ENCODE results near the gene PCSK7. TPM values are rescaled to one million over a fixed set of nuclear protein-coding genes. Genes with fewer than 3 reads are reported as not detected.
A peak's percentile ranks its signal among the peaks of the same experiment; 100 is the strongest.

Gene PCSK7
- total and polyA plus RNA-seq, 2 experiments from 2014 or later, result 25.9 to 33.0 TPM

DNA sequence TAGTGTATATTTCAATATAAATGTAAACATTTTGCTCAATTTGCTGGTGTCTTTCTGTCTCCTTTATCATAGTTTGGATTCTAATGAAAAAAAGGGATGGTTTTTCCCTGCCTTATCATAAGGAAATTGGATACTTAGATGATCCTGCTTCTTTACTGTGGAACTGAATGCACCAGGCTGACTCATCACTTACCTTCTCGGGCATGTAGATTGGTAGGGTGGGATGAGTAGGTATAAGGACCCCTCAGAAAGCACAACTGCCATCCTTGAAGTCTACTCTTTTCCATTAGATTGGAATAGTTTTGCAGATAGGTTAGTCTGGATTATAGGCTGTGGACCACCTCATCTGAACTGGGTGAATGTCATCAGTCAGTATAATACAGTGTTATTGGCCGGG is 60.9 kb downstream of the PCSK7 start:
- TF ChIP-seq EZH2 (IDR thresholded peaks at IDR 0.05; ENCODE audit: borderline replicate concordance) (no peak), EZH2phosphoT487 (IDR thresholded peaks at IDR 0.05; ENCODE audit: low read depth, severe bottlenecking, unreplicated experiment) (no peak)
- TF ChIP-seq, protein P1, sequence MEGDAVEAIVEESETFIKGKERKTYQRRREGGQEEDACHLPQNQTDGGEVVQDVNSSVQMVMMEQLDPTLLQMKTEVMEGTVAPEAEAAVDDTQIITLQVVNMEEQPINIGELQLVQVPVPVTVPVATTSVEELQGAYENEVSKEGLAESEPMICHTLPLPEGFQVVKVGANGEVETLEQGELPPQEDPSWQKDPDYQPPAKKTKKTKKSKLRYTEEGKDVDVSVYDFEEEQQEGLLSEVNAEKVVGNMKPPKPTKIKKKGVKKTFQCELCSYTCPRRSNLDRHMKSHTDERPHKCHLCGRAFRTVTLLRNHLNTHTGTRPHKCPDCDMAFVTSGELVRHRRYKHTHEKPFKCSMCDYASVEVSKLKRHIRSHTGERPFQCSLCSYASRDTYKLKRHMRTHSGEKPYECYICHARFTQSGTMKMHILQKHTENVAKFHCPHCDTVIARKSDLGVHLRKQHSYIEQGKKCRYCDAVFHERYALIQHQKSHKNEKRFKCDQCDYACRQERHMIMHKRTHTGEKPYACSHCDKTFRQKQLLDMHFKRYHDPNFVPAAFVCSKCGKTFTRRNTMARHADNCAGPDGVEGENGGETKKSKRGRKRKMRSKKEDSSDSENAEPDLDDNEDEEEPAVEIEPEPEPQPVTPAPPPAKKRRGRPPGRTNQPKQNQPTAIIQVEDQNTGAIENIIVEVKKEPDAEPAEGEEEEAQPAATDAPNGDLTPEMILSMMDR (IDR thresholded peaks at IDR 0.05; ENCODE audit: poor library complexity), result no peak
- Histone ChIP-seq H2AFZ (no peak overlapping the region), H3K4me3 (no peak overlapping the region), H3K9me2 (replicated peaks; ENCODE audit: insufficient read depth) (no peaks in the 10 kb centered on the region), H3K9me3 (ENCODE audit: low read depth) (no peaks in the 10 kb centered on the region), H3K27ac (peak overlapping the region; percentile 70), H3K27me3 (no peaks in the 10 kb centered on the region), H4K20me1 (ENCODE audit: insufficient read depth, poor library complexity, severe bottlenecking) (peaks cover 7% of the 10 kb centered on the region), H3K79me2 (peaks cover 9% of the 10 kb centered on the region), H3K36me3 (replicated peaks; ENCODE audit: insufficient read depth, low read depth) (no peaks in the 10 kb centered on the region), H3K4me1 (ENCODE audit: insufficient read depth) (peaks cover 17% of the 10 kb centered on the region), H3K4me2 (no peak overlapping the region)
- 82% methylated on average over 2 of the region's 2 CpGs for WGBS (ENCODE audit: low lambda C conversion rate, missing lambda C conversion rate)
- no peak for DNase-seq (ENCODE audit: low spot score)

- H3K9me2 ChIP-seq (replicated peaks; ENCODE audit: insufficient read depth), result no peaks in the 10 kb centered on the region
- peaks cover 17% of the 10 kb centered on the region for H3K4me1 ChIP-seq (ENCODE audit: insufficient read depth)
- peaks cover 9% of the 10 kb centered on the region for H3K79me2 ChIP-seq
- WGBS (ENCODE audit: low lambda C conversion rate, missing lambda C conversion rate), result 91% methylated on average over 9 of the region's 9 CpGs
- H3K27ac ChIP-seq, result no peak overlapping the region
- no peaks in the 10 kb centered on the region for H3K9me3 ChIP-seq (ENCODE audit: low read depth)
- no peak overlapping the region for H2AFZ ChIP-seq
- no peaks in the 10 kb centered on the region for H3K27me3 ChIP-seq
- H4K20me1 ChIP-seq (ENCODE audit: insufficient read depth, poor library complexity, severe bottlenecking), result peaks cover 8% of the 10 kb centered on the region
- H3K4me3 ChIP-seq, result no peak overlapping the region
- DNase-seq (ENCODE audit: low spot score), result no peak
- TF ChIP-seq, protein P1 (IDR thresholded peaks at IDR 0.05; ENCODE audit: poor library complexity), result no peak
- TF ChIP-seq EZH2phosphoT487 (IDR thresholded peaks at IDR 0.05; ENCODE audit: low read depth, severe bottlenecking, unreplicated experiment) (no peak), EZH2 (IDR thresholded peaks at IDR 0.05; ENCODE audit: borderline replicate concordance) (no peak)
- H3K36me3 ChIP-seq (replicated peaks; ENCODE audit: insufficient read depth, low read depth), result no peaks in the 10 kb centered on the region
- H3K4me2 ChIP-seq, result no peak overlapping the region
Observed at GRCh38 chr11:117170210-117170609, 61.7 kb downstream of the PCSK7 start.

- WGBS (ENCODE audit: low lambda C conversion rate, missing lambda C conversion rate), result 85% methylated on average over 2 of the region's 2 CpGs
Observed at GRCh38 chr11:117169736-117170135, 62.1 kb downstream of the PCSK7 start.

More at GRCh38 chr11:117169736-117170135, 62.1 kb downstream of the PCSK7 start:
- H3K36me3 ChIP-seq (replicated peaks; ENCODE audit: insufficient read depth, low read depth), result no peaks in the 10 kb centered on the region
- no peaks in the 10 kb centered on the region for H3K9me3 ChIP-seq (ENCODE audit: low read depth)
- no peak for TF ChIP-seq EZH2 (IDR thresholded peaks at IDR 0.05; ENCODE audit: borderline replicate concordance)
- no peak for TF ChIP-seq EZH2phosphoT487 (IDR thresholded peaks at IDR 0.05; ENCODE audit: low read depth, severe bottlenecking, unreplicated experiment)
- TF ChIP-seq, protein P1 (IDR thresholded peaks at IDR 0.05; ENCODE audit: poor library complexity), result no peak
- H3K4me3 ChIP-seq, result no peak overlapping the region
- peaks cover 17% of the 10 kb centered on the region for H3K4me1 ChIP-seq (ENCODE audit: insufficient read depth)
- H2AFZ ChIP-seq, result no peak overlapping the region
- no peak for DNase-seq (ENCODE audit: low spot score)
- H3K79me2 ChIP-seq, result peaks cover 9% of the 10 kb centered on the region
- H3K27ac ChIP-seq, result no peak overlapping the region
- peaks cover 8% of the 10 kb centered on the region for H4K20me1 ChIP-seq (ENCODE audit: insufficient read depth, poor library complexity, severe bottlenecking)
- no peak overlapping the region for H3K4me2 ChIP-seq
- no peaks in the 10 kb centered on the region for H3K27me3 ChIP-seq
- no peaks in the 10 kb centered on the region for H3K9me2 ChIP-seq (replicated peaks; ENCODE audit: insufficient read depth)

Data from hepatocyte (in vitro differentiated cells).